GM23338 (cell line): Measurements from ENCODE around the gene CCR7. TPM values are rescaled to one million over a fixed set of nuclear protein-coding genes. Genes with fewer than 3 reads are reported as not detected.

Source experiments
- ATAC-seq: fragments of 200-7000 bp; cut with Tn5 transposase; 3 replicates; pipeline ENCODE4 v1.9.1; 2020
- DNase-seq: peaks from one replicate; pipeline ENCODE4 v3.0.0-alpha.2; 2015; ENCODE audit warnings: low spot score
- H2AFZ ChIP-seq: fragments of 200-600 bp; sonication (generic); 2 replicates; pipeline ENCODE4 v1.8.0; 2016; ENCODE audit warnings: antibody characterized with exemption, mild to moderate bottlenecking, moderate library complexity
- H3F3A ChIP-seq: fragments of 200-600 bp; sonication (generic); replicated peaks from 2 replicates; pipeline ENCODE4 v1.8.0; 2017; ENCODE audit warnings: antibody characterized with exemption, mixed run types, low read depth
- H3K27ac ChIP-seq: fragments of 200-600 bp; sonication (generic); 2 replicates; pipeline ENCODE4 v1.6.1; 2016; ENCODE audit warnings: low read depth
- H3K27me3 ChIP-seq: fragments of 200-600 bp; sonication (generic); 2 replicates; pipeline ENCODE4 v1.8.0; 2016; ENCODE audit warnings: mild to moderate bottlenecking, mixed run types, moderate library complexity; ENCODE audit not compliant: insufficient read depth
- H3K36me3 ChIP-seq: fragments of 200-600 bp; sonication (generic); 2 replicates; pipeline ENCODE4 v1.8.0; 2016; ENCODE audit warnings: mild to moderate bottlenecking; ENCODE audit not compliant: insufficient read depth
- H3K4me1 ChIP-seq: fragments of 200-600 bp; sonication (generic); 2 replicates; pipeline ENCODE4 v1.8.0; 2016; ENCODE audit warnings: mild to moderate bottlenecking, moderate library complexity; ENCODE audit not compliant: insufficient read depth
- H3K4me2 ChIP-seq: fragments of 200-600 bp; sonication (generic); 2 replicates; pipeline ENCODE4 v1.7.1; 2017; ENCODE audit warnings: mixed run types
- H3K4me3 ChIP-seq: fragments of 200-600 bp; sonication (generic); 2 replicates; pipeline ENCODE4 v1.6.1; 2016; ENCODE audit warnings: mixed run types
- H3K79me2 ChIP-seq: fragments of 200-600 bp; sonication (generic); replicated peaks from 2 replicates; pipeline ENCODE4 v1.8.0; 2017; ENCODE audit warnings: mild to moderate bottlenecking; ENCODE audit not compliant: insufficient read depth
- H3K9me2 ChIP-seq: fragments of 200-600 bp; sonication (generic); 2 replicates; pipeline ENCODE4 v1.8.0; 2017; ENCODE audit not compliant: insufficient read depth
- H4K20me1 ChIP-seq: fragments of 200-600 bp; sonication (generic); replicated peaks from 2 replicates; pipeline ENCODE4 v1.8.0; 2017; ENCODE audit warnings: mild to moderate bottlenecking; ENCODE audit not compliant: insufficient read depth
- H3K27ac Mint-ChIP-seq: 2 replicates; pipeline ENCODE4 v1.8.0; 2020; ENCODE audit warnings: inconsistent platforms, mild to moderate bottlenecking, moderate library complexity, mixed read lengths
- H3K27me3 Mint-ChIP-seq: 3 replicates; pipeline ENCODE4 v1.8.0; 2022; ENCODE audit warnings: low read depth, mild to moderate bottlenecking, moderate library complexity, mixed read lengths, inconsistent platforms; ENCODE audit not compliant: insufficient read depth, poor library complexity
- H3K36me3 Mint-ChIP-seq: 3 replicates; pipeline ENCODE4 v1.8.0; 2021; ENCODE audit warnings: low read depth, mild to moderate bottlenecking, inconsistent platforms, moderate library complexity, mixed read lengths
- H3K4me1 Mint-ChIP-seq: 3 replicates; pipeline ENCODE4 v1.8.0; 2020; ENCODE audit warnings: mild to moderate bottlenecking, inconsistent platforms, mixed read lengths
- H3K4me3 Mint-ChIP-seq: 3 replicates; pipeline ENCODE4 v1.8.0; 2021; ENCODE audit warnings: moderate library complexity, mild to moderate bottlenecking, inconsistent platforms, mixed read lengths
- H3K9me3 Mint-ChIP-seq: 3 replicates; pipeline ENCODE4 v1.8.0; 2020; ENCODE audit warnings: moderate library complexity, mild to moderate bottlenecking, inconsistent platforms, mixed read lengths
- CREB1 ChIP-seq: fragments of 250-450 bp; sonication (Bioruptor Pico); IDR thresholded peaks from 2 replicates; pipeline ENCODE4 v1.5.0; 2020; ENCODE audit warnings: low read depth, mild to moderate bottlenecking, moderate library complexity
- ETS1 ChIP-seq: IDR thresholded peaks from 2 replicates; pipeline ENCODE4 v1.6.1; 2016; ENCODE audit warnings: antibody characterized with exemption
- EZH2 ChIP-seq: fragments of 200-600 bp; sonication (generic); IDR thresholded peaks from one replicate; pipeline ENCODE4 v1.8.0; 2017; ENCODE audit warnings: antibody characterized with exemption, mild to moderate bottlenecking, low read depth; ENCODE audit not compliant: unreplicated experiment
- EZH2phosphoT487 ChIP-seq: fragments of 200-600 bp; sonication (generic); IDR thresholded peaks from one replicate; pipeline ENCODE4 v1.8.1; 2018; ENCODE audit warnings: antibody characterized with exemption; ENCODE audit not compliant: unreplicated experiment
- JUNB ChIP-seq: IDR thresholded peaks from one replicate; pipeline ENCODE4 v1.6.1; 2016; ENCODE audit warnings: antibody characterized with exemption; ENCODE audit not compliant: unreplicated experiment
- NANOG ChIP-seq: IDR thresholded peaks from 2 replicates; pipeline ENCODE4 v1.6.1; 2016; ENCODE audit warnings: antibody characterized with exemption, borderline replicate concordance
- POLR2AphosphoS5 ChIP-seq: IDR thresholded peaks from 2 replicates; pipeline ENCODE4 v1.6.1; 2016; ENCODE audit warnings: antibody characterized with exemption, low read depth
- REST ChIP-seq: IDR thresholded peaks from one replicate; pipeline ENCODE4 v1.6.1; 2018; ENCODE audit warnings: antibody characterized with exemption; ENCODE audit not compliant: unreplicated experiment
- STAT1 ChIP-seq: IDR thresholded peaks from one replicate; pipeline ENCODE4 v1.6.1; 2016; ENCODE audit warnings: antibody characterized with exemption; ENCODE audit not compliant: unreplicated experiment
- ZNF114 ChIP-seq: fragments of 250-450 bp; sonication (Bioruptor Pico); IDR thresholded peaks from 2 replicates; pipeline ENCODE4 v1.5.0; 2020; ENCODE audit warnings: mild to moderate bottlenecking, moderate library complexity
- ZNF331 ChIP-seq: fragments of 250-450 bp; sonication (Bioruptor Pico); IDR thresholded peaks from 2 replicates; pipeline ENCODE4 v1.5.0; 2020; ENCODE audit warnings: low read depth, mild to moderate bottlenecking, moderate library complexity
- polyA plus RNA-seq: library from polyadenylated mRNA; unstranded; fragments of >200 nt; fragmentation: Nextera tagmentation; extraction: Ambion mirVana; gene quantifications from 2 replicates; pipeline ENCODE4 v1.2.1, GENCODE V29; 2016
- total RNA-seq: library from RNA; depleted of rRNA; stranded (reverse); fragments of >200 nt; shearing (Covaris generic); gene quantifications from 2 replicates; pipeline ENCODE4 v1.2.3, GENCODE V29; 2014
- TF ChIP-seq, protein P1 (sequence below), 2 experiments: fragments of 200-600 bp in 1 of 2; sonication (generic) in 1 of 2; conservative IDR thresholded peaks; 2 replicates each; pipeline versions ENCODE4 v1.5.1 to v1.6.1; 2016 to 2017; ENCODE audit warnings: antibody characterized with exemption in 2 of 2, low read depth in 2 of 2, mild to moderate bottlenecking in 2 of 2, moderate library complexity in 1 of 2
- TF ChIP-seq, protein P2 (sequence below): fragments of 250-450 bp; sonication (Bioruptor Pico); IDR thresholded peaks from 2 replicates; pipeline ENCODE4 v1.5.0; 2020; ENCODE audit warnings: mild to moderate bottlenecking, moderate library complexity

CCR7 gene
- total and polyA plus RNA-seq, 2 experiments from 2014 or later: 0.37 to 0.59 TPM

GRCh38 chr17:40547079-40547784 is 18.0 kb downstream of the CCR7 start:
- H3K27ac ChIP-seq: no peak overlapping the region
- no peak overlapping the region for H3K4me2 ChIP-seq
- no peaks in the 10 kb centered on the region for H3K79me2 ChIP-seq
- H3K36me3 ChIP-seq: no peaks in the 10 kb centered on the region
- Mint-ChIP-seq H3K4me3 (no peak overlapping the region), H3K27ac (no peak overlapping the region; the same call in 1 of the 2 replicates), H3K36me3 (no peaks in the 10 kb centered on the region), H3K9me3 (no peaks in the 10 kb centered on the region), H3K27me3 (peaks cover 10% of the 10 kb centered on the region), H3K4me1 (peaks cover 20% of the 10 kb centered on the region)
- no peak overlapping the region; the same call in 1 of the 2 replicates for H2AFZ ChIP-seq
- no peaks in the 10 kb centered on the region for H3K27me3 ChIP-seq
- no peak for ATAC-seq
- H4K20me1 ChIP-seq: no peaks in the 10 kb centered on the region
- peaks cover 4% of the 10 kb centered on the region for H3K4me1 ChIP-seq
- no peak overlapping the region for H3K4me3 ChIP-seq
- DNase-seq: no peak
- no peaks in the 10 kb centered on the region for H3K9me2 ChIP-seq
- no peak for TF ChIP-seq NANOG
- TF ChIP-seq, protein P1, sequence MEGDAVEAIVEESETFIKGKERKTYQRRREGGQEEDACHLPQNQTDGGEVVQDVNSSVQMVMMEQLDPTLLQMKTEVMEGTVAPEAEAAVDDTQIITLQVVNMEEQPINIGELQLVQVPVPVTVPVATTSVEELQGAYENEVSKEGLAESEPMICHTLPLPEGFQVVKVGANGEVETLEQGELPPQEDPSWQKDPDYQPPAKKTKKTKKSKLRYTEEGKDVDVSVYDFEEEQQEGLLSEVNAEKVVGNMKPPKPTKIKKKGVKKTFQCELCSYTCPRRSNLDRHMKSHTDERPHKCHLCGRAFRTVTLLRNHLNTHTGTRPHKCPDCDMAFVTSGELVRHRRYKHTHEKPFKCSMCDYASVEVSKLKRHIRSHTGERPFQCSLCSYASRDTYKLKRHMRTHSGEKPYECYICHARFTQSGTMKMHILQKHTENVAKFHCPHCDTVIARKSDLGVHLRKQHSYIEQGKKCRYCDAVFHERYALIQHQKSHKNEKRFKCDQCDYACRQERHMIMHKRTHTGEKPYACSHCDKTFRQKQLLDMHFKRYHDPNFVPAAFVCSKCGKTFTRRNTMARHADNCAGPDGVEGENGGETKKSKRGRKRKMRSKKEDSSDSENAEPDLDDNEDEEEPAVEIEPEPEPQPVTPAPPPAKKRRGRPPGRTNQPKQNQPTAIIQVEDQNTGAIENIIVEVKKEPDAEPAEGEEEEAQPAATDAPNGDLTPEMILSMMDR (conservative IDR thresholded peaks at IDR 0.05; ENCODE audit: low read depth in 2 of 2): no peak
- no peak for TF ChIP-seq POLR2AphosphoS5
- TF ChIP-seq, protein P2, sequence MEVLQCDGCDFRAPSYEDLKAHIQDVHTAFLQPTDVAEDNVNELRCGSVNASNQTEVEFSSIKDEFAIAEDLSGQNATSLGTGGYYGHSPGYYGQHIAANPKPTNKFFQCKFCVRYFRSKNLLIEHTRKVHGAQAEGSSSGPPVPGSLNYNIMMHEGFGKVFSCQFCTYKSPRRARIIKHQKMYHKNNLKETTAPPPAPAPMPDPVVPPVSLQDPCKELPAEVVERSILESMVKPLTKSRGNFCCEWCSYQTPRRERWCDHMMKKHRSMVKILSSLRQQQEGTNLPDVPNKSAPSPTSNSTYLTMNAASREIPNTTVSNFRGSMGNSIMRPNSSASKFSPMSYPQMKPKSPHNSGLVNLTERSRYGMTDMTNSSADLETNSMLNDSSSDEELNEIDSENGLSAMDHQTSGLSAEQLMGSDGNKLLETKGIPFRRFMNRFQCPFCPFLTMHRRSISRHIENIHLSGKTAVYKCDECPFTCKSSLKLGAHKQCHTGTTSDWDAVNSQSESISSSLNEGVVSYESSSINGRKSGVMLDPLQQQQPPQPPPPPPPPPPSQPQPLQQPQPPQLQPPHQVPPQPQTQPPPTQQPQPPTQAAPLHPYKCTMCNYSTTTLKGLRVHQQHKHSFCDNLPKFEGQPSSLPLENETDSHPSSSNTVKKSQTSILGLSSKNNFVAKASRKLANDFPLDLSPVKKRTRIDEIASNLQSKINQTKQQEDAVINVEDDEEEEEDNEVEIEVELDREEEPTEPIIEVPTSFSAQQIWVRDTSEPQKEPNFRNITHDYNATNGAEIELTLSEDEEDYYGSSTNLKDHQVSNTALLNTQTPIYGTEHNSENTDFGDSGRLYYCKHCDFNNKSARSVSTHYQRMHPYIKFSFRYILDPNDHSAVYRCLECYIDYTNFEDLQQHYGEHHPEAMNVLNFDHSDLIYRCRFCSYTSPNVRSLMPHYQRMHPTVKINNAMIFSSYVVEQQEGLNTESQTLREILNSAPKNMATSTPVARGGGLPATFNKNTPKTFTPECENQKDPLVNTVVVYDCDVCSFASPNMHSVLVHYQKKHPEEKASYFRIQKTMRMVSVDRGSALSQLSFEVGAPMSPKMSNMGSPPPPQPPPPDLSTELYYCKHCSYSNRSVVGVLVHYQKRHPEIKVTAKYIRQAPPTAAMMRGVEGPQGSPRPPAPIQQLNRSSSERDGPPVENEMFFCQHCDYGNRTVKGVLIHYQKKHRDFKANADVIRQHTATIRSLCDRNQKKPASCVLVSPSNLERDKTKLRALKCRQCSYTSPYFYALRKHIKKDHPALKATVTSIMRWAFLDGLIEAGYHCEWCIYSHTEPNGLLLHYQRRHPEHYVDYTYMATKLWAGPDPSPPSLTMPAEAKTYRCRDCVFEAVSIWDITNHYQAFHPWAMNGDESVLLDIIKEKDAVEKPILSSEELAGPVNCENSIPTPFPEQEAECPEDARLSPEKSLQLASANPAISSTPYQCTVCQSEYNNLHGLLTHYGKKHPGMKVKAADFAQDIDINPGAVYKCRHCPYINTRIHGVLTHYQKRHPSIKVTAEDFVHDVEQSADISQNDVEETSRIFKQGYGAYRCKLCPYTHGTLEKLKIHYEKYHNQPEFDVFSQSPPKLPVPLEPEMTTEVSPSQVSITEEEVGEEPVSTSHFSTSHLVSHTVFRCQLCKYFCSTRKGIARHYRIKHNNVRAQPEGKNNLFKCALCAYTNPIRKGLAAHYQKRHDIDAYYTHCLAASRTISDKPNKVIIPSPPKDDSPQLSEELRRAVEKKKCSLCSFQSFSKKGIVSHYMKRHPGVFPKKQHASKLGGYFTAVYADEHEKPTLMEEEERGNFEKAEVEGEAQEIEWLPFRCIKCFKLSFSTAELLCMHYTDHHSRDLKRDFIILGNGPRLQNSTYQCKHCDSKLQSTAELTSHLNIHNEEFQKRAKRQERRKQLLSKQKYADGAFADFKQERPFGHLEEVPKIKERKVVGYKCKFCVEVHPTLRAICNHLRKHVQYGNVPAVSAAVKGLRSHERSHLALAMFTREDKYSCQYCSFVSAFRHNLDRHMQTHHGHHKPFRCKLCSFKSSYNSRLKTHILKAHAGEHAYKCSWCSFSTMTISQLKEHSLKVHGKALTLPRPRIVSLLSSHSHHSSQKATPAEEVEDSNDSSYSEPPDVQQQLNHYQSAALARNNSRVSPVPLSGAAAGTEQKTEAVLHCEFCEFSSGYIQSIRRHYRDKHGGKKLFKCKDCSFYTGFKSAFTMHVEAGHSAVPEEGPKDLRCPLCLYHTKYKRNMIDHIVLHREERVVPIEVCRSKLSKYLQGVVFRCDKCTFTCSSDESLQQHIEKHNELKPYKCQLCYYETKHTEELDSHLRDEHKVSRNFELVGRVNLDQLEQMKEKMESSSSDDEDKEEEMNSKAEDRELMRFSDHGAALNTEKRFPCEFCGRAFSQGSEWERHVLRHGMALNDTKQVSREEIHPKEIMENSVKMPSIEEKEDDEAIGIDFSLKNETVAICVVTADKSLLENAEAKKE (CRISPR knock-in tag): no peak
- TF ChIP-seq JUNB: no peak
- TF ChIP-seq EZH2: no peak
- no peak for TF ChIP-seq ETS1
- no peak for TF ChIP-seq CREB1 (CRISPR knock-in tag)
- no peak for TF ChIP-seq STAT1
- TF ChIP-seq ZNF114: no peak
- TF ChIP-seq EZH2phosphoT487: no peak
- no peak for TF ChIP-seq ZNF331 (CRISPR knock-in tag)
- no peak for TF ChIP-seq REST
- no peaks in the 10 kb centered on the region for H3F3A ChIP-seq
